GM12801 (cell line): Measurements from ENCODE around the gene MED19.

Experiments used
- TF ChIP-seq, protein P1 (sequence below): IDR thresholded peaks from one replicate; pipeline ENCODE4 v1.5.1; 2011; ENCODE audit warnings: control low read depth; ENCODE audit not compliant: insufficient read length; ENCODE audit errors: extremely low read depth

Gene MED19

DNA sequence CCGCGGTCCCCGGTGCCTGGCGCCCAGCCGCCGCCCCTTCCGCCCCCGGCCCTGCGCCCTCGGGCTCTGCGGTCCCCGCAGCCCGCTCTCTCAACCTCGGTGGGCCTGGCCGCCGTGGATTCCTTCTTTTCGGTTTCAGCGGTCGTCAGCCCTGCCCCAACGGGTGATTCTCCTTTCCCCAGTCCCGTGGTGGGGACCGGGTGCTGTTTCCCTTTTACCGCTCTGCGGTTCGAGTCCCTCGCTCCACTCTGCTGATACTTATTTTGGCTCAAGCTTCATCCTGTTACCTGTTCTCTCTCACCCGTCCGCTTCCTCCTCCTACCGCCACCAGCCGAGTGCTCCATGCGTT is 43.6 kb downstream of the MED19 start:
- TF ChIP-seq, protein P1, sequence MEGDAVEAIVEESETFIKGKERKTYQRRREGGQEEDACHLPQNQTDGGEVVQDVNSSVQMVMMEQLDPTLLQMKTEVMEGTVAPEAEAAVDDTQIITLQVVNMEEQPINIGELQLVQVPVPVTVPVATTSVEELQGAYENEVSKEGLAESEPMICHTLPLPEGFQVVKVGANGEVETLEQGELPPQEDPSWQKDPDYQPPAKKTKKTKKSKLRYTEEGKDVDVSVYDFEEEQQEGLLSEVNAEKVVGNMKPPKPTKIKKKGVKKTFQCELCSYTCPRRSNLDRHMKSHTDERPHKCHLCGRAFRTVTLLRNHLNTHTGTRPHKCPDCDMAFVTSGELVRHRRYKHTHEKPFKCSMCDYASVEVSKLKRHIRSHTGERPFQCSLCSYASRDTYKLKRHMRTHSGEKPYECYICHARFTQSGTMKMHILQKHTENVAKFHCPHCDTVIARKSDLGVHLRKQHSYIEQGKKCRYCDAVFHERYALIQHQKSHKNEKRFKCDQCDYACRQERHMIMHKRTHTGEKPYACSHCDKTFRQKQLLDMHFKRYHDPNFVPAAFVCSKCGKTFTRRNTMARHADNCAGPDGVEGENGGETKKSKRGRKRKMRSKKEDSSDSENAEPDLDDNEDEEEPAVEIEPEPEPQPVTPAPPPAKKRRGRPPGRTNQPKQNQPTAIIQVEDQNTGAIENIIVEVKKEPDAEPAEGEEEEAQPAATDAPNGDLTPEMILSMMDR = no peak

DNA sequence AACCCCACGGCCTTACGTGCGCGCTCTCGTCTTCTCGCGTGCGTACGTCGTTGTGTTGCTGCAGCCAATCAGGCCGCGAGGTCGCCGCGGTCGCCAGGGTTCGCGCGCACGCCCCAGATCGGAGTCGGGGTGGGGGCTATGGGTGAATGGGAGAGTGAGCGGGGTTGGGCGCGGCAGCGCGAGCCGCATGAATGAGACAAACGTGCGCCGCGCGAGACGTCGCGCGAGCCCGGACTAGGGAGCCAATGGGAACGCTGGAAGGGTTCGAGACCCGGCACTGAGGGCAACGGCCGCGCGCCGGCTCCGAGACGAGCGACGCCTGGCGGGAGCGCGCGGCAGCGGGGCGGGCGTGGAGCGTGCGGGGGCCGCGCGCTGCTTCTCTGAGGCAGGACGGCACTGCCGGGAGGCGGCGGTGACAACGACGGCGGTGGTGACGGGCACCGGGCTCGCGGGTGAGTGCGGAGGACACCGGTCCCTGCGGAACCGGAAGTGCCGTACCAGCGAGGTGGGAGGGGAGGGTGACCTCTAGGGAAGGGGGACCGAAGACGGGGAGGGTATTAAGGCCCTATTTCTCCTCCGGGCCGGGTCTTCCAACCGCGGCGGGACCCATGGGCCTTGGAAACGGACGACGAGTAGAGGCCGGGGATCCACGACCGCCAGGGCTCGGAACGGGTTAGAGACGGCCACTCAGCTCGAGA is 44.1 kb downstream of the MED19 start, which contains the start of gene ZDHHC5:
Gene ZDHHC5 (plus strand): TSS at position 379 of the 698 bp plus-strand sequence. CDS start 4,977 bp downstream, outside the sequence.
- TF ChIP-seq, protein P1 = no peak

DNA sequence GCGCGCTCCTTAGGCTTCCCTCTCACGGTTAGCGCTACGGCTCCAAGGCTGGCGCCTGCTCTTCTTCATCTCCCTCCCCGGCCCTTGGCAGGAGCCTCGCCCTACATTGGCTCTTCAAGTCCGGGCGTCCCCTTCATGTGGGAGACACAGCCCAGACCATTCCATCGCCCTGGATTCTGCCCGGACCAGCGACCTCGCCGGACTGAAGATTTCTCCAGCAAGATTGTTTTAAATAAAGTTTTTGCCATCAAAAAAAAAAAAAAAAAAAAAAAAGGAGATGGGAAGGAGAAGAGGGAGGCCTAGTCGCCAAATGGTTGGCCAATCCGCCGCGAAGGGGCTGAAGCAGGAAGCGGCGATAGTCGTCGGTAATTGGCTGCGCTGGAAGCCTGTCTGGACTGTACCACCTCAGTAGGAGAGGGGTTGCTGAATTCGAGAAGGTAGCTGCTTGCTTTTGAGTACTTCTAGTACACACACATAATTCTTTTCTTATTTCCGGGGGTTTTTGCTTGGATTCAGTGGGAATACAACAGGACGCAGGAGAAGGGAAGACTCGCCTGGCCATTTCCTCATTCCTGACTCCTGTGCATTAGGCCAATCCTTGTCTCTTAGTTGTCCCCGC is 44.8 kb downstream of the MED19 start:
- TF ChIP-seq, protein P1 = no peak

DNA sequence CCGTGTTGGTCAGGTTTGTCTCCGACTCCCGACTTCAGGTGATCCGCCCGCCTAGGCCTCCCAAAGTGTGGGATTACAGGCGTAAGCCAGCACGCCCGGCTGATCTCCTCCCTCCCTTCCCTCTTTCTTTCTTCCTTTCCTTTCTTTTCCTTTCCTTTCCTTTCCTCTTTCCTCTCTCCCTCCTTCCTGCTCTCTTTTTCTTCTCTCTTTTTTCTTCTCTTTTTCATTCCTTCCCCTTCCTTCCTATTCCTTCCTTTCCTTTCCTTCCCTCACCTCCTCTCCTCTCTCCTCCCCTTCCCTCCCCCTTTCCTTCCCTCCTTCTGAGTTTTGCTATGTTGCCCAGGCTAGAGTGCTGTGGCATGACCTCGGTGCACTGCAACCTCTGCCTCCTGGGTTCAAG is 48.0 kb downstream of the MED19 start:
- TF ChIP-seq, protein P1 = no peak

DNA sequence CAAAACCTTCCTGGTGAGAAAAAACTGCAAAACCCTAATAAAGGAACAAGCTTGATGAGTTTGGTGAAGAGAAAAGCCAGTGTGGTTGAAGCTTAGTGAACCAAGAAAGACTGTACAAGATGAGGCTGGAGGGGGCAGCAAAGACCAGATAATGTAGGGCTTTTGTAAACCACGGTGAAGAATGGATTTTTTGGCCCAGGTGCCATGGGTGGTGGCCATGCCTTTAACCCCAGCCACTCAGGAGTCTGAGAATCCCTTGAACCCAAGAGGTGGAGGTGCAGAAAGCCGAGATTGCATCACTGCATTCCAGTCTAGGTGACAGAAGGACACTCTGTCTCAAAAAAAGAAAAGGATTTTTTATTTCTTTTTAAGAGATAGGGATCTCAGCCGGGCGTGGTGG is 49.1 kb downstream of the MED19 start:
- TF ChIP-seq, protein P1 = no peak

DNA sequence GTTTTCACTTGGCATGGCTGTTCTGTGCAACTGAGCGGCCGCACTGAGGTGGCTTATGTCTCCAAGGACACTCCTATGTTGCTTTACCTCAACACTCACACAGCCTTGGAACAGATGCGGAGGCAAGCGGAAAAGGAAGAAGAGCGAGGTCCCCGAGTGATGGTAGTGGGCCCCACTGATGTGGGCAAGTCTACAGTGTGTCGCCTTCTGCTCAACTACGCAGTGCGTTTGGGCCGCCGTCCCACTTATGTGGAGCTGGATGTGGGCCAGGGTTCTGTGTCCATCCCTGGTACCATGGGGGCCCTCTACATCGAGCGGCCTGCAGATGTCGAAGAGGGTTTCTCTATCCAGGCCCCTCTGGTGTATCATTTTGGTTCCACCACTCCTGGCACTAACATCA is 52.3 kb downstream of the MED19 start:
- TF ChIP-seq, protein P1 = no peak

DNA sequence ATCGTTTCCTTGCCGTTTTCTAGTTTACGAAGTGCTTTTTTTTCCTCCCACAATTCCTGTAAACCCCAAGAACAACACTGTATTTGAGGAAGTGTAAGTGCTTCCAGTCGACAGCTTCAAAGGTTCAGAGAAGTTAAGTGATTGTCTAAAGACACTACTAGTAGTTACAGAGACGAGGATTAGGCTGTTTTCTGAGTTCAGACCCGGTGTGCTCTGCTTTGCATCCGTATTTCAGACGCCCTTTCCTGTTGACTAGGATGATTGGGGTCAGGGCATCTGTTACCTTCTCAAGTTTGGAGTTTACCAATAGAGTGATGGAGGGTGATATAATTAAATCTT is 54.0 kb downstream of the MED19 start:
- TF ChIP-seq, protein P1 = no peak
